Spleen (tissue), 7 donors: ENCODE results near the gene NIPA2.

Experiments
- POLR2A ChIP-seq, 3 donors: fragments of 450-650 bp; IDR thresholded peaks; one replicate each; pipeline ENCODE4 v1.5.1; 2017; ENCODE audit warnings: antibody characterized with exemption in 3 of 3, mild to moderate bottlenecking in 1 of 3
- TF ChIP-seq, protein P1 (sequence below), 11 experiments: fragments of 200-600 bp in 7 of 11; fragments of 450-650 bp in 4 of 11; sonication (generic) in 4 of 11; IDR thresholded peaks in 8 of 11; conservative IDR thresholded peaks in 3 of 11; 1 replicate in 7 of 11; 2 replicates in 4 of 11; pipeline versions ENCODE4 v1.4.0 to v1.8.0; 2016 to 2021; ENCODE audit warnings: antibody characterized with exemption in 11 of 11, inconsistent platforms in 4 of 11, mild to moderate bottlenecking in 1 of 11
- donor health status: DM: no; HTN: no; CAD: no; lungs with moderate emphysema.
- donor health status: DM: no; HTN: no; CAD: no.
- donor health status: DM: no; HTN: no; CAD: no.

DNA sequence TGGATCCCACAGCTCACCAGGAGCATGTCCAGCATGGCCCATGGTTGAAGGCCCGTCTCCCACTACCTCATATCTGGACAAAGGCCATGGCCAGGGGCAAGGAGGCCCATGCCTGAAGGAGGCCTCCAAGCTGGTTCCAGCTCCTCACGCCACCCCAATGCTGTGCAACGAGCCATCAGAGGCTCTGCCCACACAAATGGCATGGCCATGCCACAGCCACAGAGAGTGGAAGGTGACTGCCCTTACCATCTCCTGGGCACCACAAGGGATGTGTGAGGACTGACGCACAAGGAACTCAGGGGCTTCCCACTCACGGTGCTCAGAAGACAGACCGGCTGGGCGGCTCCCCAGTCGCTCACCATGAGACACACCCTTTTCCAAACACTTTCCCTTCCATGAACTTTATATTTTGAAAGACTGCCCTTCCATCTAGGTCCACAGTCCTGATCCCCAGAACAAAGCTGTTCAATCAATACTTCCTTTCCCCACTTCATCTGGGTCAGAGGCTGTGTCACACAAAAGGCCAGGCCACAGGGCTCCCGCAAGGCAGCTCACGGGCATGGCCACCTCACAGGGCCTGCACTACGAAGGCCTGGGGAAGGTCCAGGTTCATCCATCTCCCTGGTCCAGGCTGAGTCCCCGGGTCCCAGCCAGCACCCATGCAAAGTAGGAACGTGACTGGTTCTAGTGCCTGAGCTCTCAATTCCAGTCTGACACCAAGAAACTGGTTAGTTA is 75.3 kb downstream of the NIPA2 start:
- TF ChIP-seq, protein P1, sequence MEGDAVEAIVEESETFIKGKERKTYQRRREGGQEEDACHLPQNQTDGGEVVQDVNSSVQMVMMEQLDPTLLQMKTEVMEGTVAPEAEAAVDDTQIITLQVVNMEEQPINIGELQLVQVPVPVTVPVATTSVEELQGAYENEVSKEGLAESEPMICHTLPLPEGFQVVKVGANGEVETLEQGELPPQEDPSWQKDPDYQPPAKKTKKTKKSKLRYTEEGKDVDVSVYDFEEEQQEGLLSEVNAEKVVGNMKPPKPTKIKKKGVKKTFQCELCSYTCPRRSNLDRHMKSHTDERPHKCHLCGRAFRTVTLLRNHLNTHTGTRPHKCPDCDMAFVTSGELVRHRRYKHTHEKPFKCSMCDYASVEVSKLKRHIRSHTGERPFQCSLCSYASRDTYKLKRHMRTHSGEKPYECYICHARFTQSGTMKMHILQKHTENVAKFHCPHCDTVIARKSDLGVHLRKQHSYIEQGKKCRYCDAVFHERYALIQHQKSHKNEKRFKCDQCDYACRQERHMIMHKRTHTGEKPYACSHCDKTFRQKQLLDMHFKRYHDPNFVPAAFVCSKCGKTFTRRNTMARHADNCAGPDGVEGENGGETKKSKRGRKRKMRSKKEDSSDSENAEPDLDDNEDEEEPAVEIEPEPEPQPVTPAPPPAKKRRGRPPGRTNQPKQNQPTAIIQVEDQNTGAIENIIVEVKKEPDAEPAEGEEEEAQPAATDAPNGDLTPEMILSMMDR (IDR thresholded peaks at IDR 0.05 in 8 of 11, conservative IDR thresholded peaks at IDR 0.05 in 3 of 11): no peak
- TF ChIP-seq POLR2A (IDR thresholded peaks at IDR 0.05): no peak
